H9 (cell line): Measurements from ENCODE around the gene TSC1. TPM values are rescaled to one million over a fixed set of nuclear protein-coding genes. Genes with fewer than 3 reads are reported as not detected.

Experiments
- DNase-seq: peaks from one replicate; pipeline ENCODE4 v3.0.0-alpha.2; 2017
- H2AFZ ChIP-seq: one replicate; pipeline ENCODE4 v1.6.1; 2013; ENCODE audit warnings: mild to moderate bottlenecking, low read length, control low read depth, moderate library complexity
- H2AK5ac ChIP-seq: 2 replicates; pipeline ENCODE4 v1.6.1; 2013; ENCODE audit warnings: low read length, control low read depth, mixed read lengths; ENCODE audit not compliant: insufficient read length
- H2BK120ac ChIP-seq: one replicate; pipeline ENCODE4 v1.6.1; 2013; ENCODE audit warnings: low read depth, mild to moderate bottlenecking, low read length, control low read depth, inconsistent platforms; ENCODE audit not compliant: poor library complexity, severe bottlenecking
- H2BK12ac ChIP-seq: 2 replicates; pipeline ENCODE4 v1.6.1; 2013; ENCODE audit warnings: low read length, control low read depth, mixed read lengths, low read depth; ENCODE audit not compliant: insufficient read length
- H2BK15ac ChIP-seq: 2 replicates; pipeline ENCODE4 v1.6.1; 2013; ENCODE audit warnings: low read depth, low read length, control low read depth
- H2BK20ac ChIP-seq: one replicate; pipeline ENCODE4 v1.6.1; 2013; ENCODE audit warnings: low read depth, mild to moderate bottlenecking, low read length, control low read depth, inconsistent platforms; ENCODE audit not compliant: poor library complexity, severe bottlenecking
- H2BK5ac ChIP-seq: 2 replicates; pipeline ENCODE4 v1.6.1; 2013; ENCODE audit warnings: low read length, control low read depth, mixed read lengths; ENCODE audit not compliant: insufficient read length
- H3K14ac ChIP-seq: 2 replicates; pipeline ENCODE4 v1.6.1; 2013; ENCODE audit warnings: low read length, control low read depth; ENCODE audit not compliant: insufficient read depth
- H3K18ac ChIP-seq: 2 replicates; pipeline ENCODE4 v1.6.1; 2013; ENCODE audit warnings: low read depth, mild to moderate bottlenecking, mixed read lengths, low read length, control low read depth; ENCODE audit not compliant: insufficient read length
- H3K23ac ChIP-seq: 2 replicates; pipeline ENCODE4 v1.6.1; 2013; ENCODE audit warnings: low read length, control low read depth, mixed read lengths, low read depth; ENCODE audit not compliant: insufficient read length
- H3K23me2 ChIP-seq: 2 replicates; pipeline ENCODE4 v1.6.1; 2013; ENCODE audit warnings: low read depth, mild to moderate bottlenecking, mixed read lengths, low read length, control low read depth; ENCODE audit not compliant: insufficient read length, poor library complexity, severe bottlenecking
- H3K27ac ChIP-seq: 2 replicates; pipeline ENCODE4 v1.5.1; 2013; ENCODE audit warnings: low read length, control low read depth, mixed read lengths, low read depth; ENCODE audit not compliant: insufficient read length
- H3K27me3 ChIP-seq: 2 replicates; pipeline ENCODE4 v1.6.1; 2013; ENCODE audit warnings: low read length, control low read depth, inconsistent platforms; ENCODE audit not compliant: insufficient read depth
- H3K4ac ChIP-seq: 2 replicates; pipeline ENCODE4 v1.6.1; 2013; ENCODE audit warnings: low read depth, mild to moderate bottlenecking, control low read depth, inconsistent platforms, low read length, moderate library complexity
- H3K4me1 ChIP-seq: 2 replicates; pipeline ENCODE4 v1.6.1; 2013; ENCODE audit warnings: low read length, control low read depth, inconsistent platforms; ENCODE audit not compliant: insufficient read depth
- H3K4me2 ChIP-seq: 2 replicates; pipeline ENCODE4 v1.6.1; 2013; ENCODE audit warnings: low read length, control low read depth, mixed read lengths; ENCODE audit not compliant: insufficient read length, insufficient read depth
- H3K56ac ChIP-seq: 2 replicates; pipeline ENCODE4 v1.6.1; 2013; ENCODE audit warnings: low read depth, mild to moderate bottlenecking, mixed read lengths, low read length, control low read depth; ENCODE audit not compliant: insufficient read length
- H3K79me1 ChIP-seq: 2 replicates; pipeline ENCODE4 v1.6.1; 2013; ENCODE audit warnings: low read depth, mild to moderate bottlenecking, moderate library complexity, low read length, control low read depth, inconsistent platforms; ENCODE audit not compliant: insufficient read depth, poor library complexity, severe bottlenecking
- H3K79me2 ChIP-seq: 2 replicates; pipeline ENCODE4 v1.6.1; 2013; ENCODE audit warnings: low read length, control low read depth, inconsistent platforms; ENCODE audit not compliant: insufficient read depth
- H3K9ac ChIP-seq: 2 replicates; pipeline ENCODE4 v1.6.1; 2013; ENCODE audit warnings: low read length, control low read depth, mixed read lengths; ENCODE audit not compliant: insufficient read length; ENCODE audit errors: extremely low read depth
- H3K9me3 ChIP-seq: one replicate; pipeline ENCODE4 v1.6.1; 2013; ENCODE audit warnings: low read depth, low read length, inconsistent platforms; ENCODE audit not compliant: control insufficient read depth
- H3T11ph ChIP-seq: one replicate; pipeline ENCODE4 v1.6.1; 2013; ENCODE audit warnings: mild to moderate bottlenecking, low read length, control low read depth, inconsistent platforms
- H4K20me1 ChIP-seq: one replicate; pipeline ENCODE4 v1.6.1; 2013; ENCODE audit not compliant: control insufficient read depth, insufficient read length, insufficient read depth
- H4K5ac ChIP-seq: 2 replicates; pipeline ENCODE4 v1.6.1; 2013; ENCODE audit warnings: low read depth, mild to moderate bottlenecking, mixed read lengths, low read length, control low read depth; ENCODE audit not compliant: insufficient read length
- H4K8ac ChIP-seq: replicated peaks from 2 replicates; pipeline ENCODE4 v1.6.1; 2013; ENCODE audit warnings: low read length, control low read depth, mixed read lengths, low read depth; ENCODE audit not compliant: insufficient read length
- H4K91ac ChIP-seq: 2 replicates; pipeline ENCODE4 v1.6.1; 2013; ENCODE audit warnings: low read depth, mild to moderate bottlenecking, moderate library complexity, mixed read lengths, low read length, control low read depth; ENCODE audit not compliant: insufficient read length
- H3K27ac Mint-ChIP-seq, 3 experiments: 2 replicates in 2 of 3; 3 replicates in 1 of 3; pipeline ENCODE4 v1.8.0; 2020 to 2021; ENCODE audit warnings: mixed read lengths in 3 of 3, mild to moderate bottlenecking in 1 of 3, moderate library complexity in 1 of 3
- H3K27me3 Mint-ChIP-seq: 2 replicates; pipeline ENCODE4 v1.8.0; 2021; ENCODE audit warnings: low read depth, mild to moderate bottlenecking, moderate library complexity, mixed read lengths
- H3K36me3 Mint-ChIP-seq, 3 experiments: 2 replicates in 2 of 3; 3 replicates in 1 of 3; pipeline ENCODE4 v1.8.0; 2020 to 2021; ENCODE audit warnings: low read depth in 3 of 3, mixed read lengths in 3 of 3; ENCODE audit not compliant: insufficient read depth in 1 of 3
- H3K4me1 Mint-ChIP-seq, 2 experiments: 2 replicates each; pipeline ENCODE4 v1.8.0; 2020; ENCODE audit warnings: mixed read lengths in 2 of 2
- H3K4me3 Mint-ChIP-seq, 2 experiments: 2 replicates in 1 of 2; 3 replicates in 1 of 2; pipeline ENCODE4 v1.8.0; 2020 to 2021; ENCODE audit warnings: mild to moderate bottlenecking in 2 of 2, mixed read lengths in 2 of 2, moderate library complexity in 1 of 2
- H3K9me3 Mint-ChIP-seq, 2 experiments: 2 replicates in 1 of 2; 3 replicates in 1 of 2; pipeline ENCODE4 v1.8.0; 2020; ENCODE audit warnings: mild to moderate bottlenecking in 2 of 2, mixed read lengths in 2 of 2, moderate library complexity in 1 of 2
- CTCF ChIP-seq: fragments of 200-600 bp; sonication (generic); conservative IDR thresholded peaks from 3 replicates; pipeline ENCODE4 v1.8.0; 2021; ENCODE audit warnings: antibody characterized with exemption, mild to moderate bottlenecking
- WGBS: extraction: QIAGEN DNeasy Blood & Tissue Kit; methylation state at CpG from one replicate; pipeline ENCODE4 v1.1.7; 2013; ENCODE audit warnings: missing lambda C conversion rate, low lambda C conversion rate, mixed read lengths; ENCODE audit not compliant: insufficient read length; ENCODE audit errors: extremely low coverage; 5-methylcytosine and 5-hydroxymethylcytosine counted together
- total RNA-seq: library from RNA; stranded (reverse); gene quantifications from 2 replicates; pipeline ENCODE4 v1.2.1, GENCODE V29; 2021

The TSC1 gene
- total RNA-seq, 1 experiment from 2014 or later: 32.7 TPM

- Mint-ChIP-seq H3K36me3 (no peaks in the 10 kb centered on the region), H3K4me1 (peaks cover 4% of the 10 kb centered on the region in 2 experiments), H3K4me3 (no peak overlapping the region; a peak in 1 of 5 replicates), H3K27ac (no peak overlapping the region), H3K27me3 (peaks cover 58% of the 10 kb centered on the region), H3K9me3 (no peaks in the 10 kb centered on the region; a peak in 1 of 5 replicates)
- no peak overlapping the region for H3K4me2 ChIP-seq
- no peaks in the 10 kb centered on the region for H3K79me1 ChIP-seq
- H3K9ac ChIP-seq: no peak overlapping the region
- no peak overlapping the region for H3T11ph ChIP-seq
- H3K56ac ChIP-seq: no peak overlapping the region
- H3K27ac ChIP-seq: no peak overlapping the region
- no peaks in the 10 kb centered on the region for H4K20me1 ChIP-seq
- no peak for DNase-seq
- no CpG with 5 or more reads among the region's 20 CpGs for WGBS
- no peak overlapping the region for H3K4ac ChIP-seq
- no peak overlapping the region for H4K91ac ChIP-seq
- H3K14ac ChIP-seq: no peak overlapping the region
- H3K18ac ChIP-seq: no peak overlapping the region
- no peaks in the 10 kb centered on the region for H3K79me2 ChIP-seq
- H2BK15ac ChIP-seq: no peak overlapping the region
- no peaks in the 10 kb centered on the region for H3K9me3 ChIP-seq
- no peaks in the 10 kb centered on the region for H3K4me1 ChIP-seq
- no peak overlapping the region for H2BK5ac ChIP-seq
- no peak overlapping the region for H4K5ac ChIP-seq
- H2AK5ac ChIP-seq: no peak overlapping the region
- no peak overlapping the region for H2BK20ac ChIP-seq
- no peaks in the 10 kb centered on the region; the same call in 1 of the 2 replicates for H3K27me3 ChIP-seq
- H3K23ac ChIP-seq: no peak overlapping the region
- no peaks in the 10 kb centered on the region for H3K23me2 ChIP-seq
- no peak overlapping the region for H2BK12ac ChIP-seq
- no peak for TF ChIP-seq CTCF
- H2AFZ ChIP-seq: no peak overlapping the region
- H2BK120ac ChIP-seq: no peak overlapping the region
- H4K8ac ChIP-seq: no peak overlapping the region
These were observed 40.0 kb upstream of the TSC1 start for GRCh38 chr9:132984202-132985070.
